Thoracic aorta (tissue), 2 donors: ENCODE measurements around the gene STXBP2. TPM values are rescaled to one million over a fixed set of nuclear protein-coding genes. Genes with fewer than 3 reads are reported as not detected.
"Not testable (repeated sequence)": the region's sequence is repeated elsewhere in the genome, so short reads cannot be mapped to it uniquely, and the experiment has no call there.

Experiments
- ATAC-seq: fragments of 150-250 bp; one replicate; pipeline ENCODE4 v1.8.0; 2017; ENCODE audit warnings: low read depth; ENCODE audit not compliant: insufficient number of reproducible peaks, low FRiP score
- DNase-seq: peaks from one replicate; pipeline ENCODE4 v3.0.0-alpha.2; 2020; ENCODE audit warnings: low spot score
- H3K27ac ChIP-seq, 2 donors: fragments of 200-600 bp; sonication (generic); 1 replicate in 1 of 2; 2 replicates in 1 of 2; pipeline ENCODE4 v1.5.1; 2016; ENCODE audit warnings: mild to moderate bottlenecking in 2 of 2, moderate library complexity in 2 of 2
- H3K27me3 ChIP-seq: fragments of 200-600 bp; sonication (generic); replicated peaks from 2 replicates; pipeline ENCODE4 v1.6.0; 2016; ENCODE audit warnings: mild to moderate bottlenecking; ENCODE audit not compliant: insufficient read depth
- H3K36me3 ChIP-seq: fragments of 200-600 bp; sonication (generic); one replicate; pipeline ENCODE4 v1.5.1; 2016
- H3K4me1 ChIP-seq, 2 donors: fragments of 200-600 bp; sonication (generic); 1 replicate in 1 of 2; 2 replicates in 1 of 2; pipeline versions ENCODE4 v1.5.1 to v1.6.0; 2016; ENCODE audit warnings: low read depth in 2 of 2, mild to moderate bottlenecking in 1 of 2; ENCODE audit not compliant: control insufficient read depth in 1 of 2
- H3K4me3 ChIP-seq: fragments of 200-600 bp; sonication (generic); 2 replicates; pipeline ENCODE4 v1.5.1; 2016; ENCODE audit warnings: mild to moderate bottlenecking
- H3K9me3 ChIP-seq: fragments of 200-600 bp; sonication (generic); 2 replicates; pipeline ENCODE4 v1.5.1; 2016
- total RNA-seq, 2 donors: library from RNA; depleted of rRNA; stranded (reverse); fragments of >200 nt; gene quantifications; one replicate each; pipeline versions ENCODE4 v1.1.0 to v1.2.3, GENCODE V29; 2016
- TF ChIP-seq, protein P1 (sequence below): fragments of 200-600 bp; sonication (generic); IDR thresholded peaks from one replicate; pipeline ENCODE4 v1.5.1; 2019; ENCODE audit warnings: antibody characterized with exemption

Gene STXBP2
- total RNA-seq, 2 donors from 2014 or later: 20.2 to 23.4 TPM

DNA sequence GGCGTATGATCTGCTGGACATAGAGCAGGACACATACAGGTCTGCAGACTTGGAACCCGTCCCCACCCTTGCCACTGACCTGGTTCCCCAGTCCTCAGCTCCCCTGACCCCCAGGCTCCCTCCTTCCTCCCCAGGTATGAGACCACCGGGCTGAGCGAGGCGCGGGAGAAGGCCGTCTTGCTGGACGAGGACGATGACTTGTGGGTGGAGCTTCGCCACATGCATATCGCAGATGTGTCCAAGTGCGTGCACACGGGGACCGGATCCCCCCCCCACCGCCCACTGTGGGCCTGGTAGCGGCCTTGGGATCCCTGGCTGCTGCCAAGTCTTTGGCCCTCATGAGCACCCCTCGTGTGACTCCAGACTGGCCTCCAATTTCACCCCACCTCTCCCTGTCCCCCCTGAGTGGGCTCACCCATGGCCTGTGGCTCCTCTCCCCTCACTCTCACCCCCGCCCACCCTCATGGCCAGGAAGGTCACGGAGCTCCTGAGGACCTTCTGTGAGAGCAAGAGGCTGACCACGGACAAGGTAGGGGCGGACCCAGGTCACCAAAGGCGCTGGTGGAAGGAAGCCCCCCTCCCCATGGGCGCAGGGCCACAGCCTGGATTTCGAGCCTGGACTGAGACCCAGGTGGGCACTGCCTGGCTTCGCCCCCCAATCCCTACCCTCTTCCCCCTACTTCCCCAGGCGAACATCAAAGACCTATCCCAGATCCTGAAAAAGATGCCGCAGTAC is 5.6 kb downstream of the STXBP2 start:
- no peak overlapping the region for H3K4me3 ChIP-seq
- no peak for DNase-seq
- H3K36me3 ChIP-seq: no peaks in the 10 kb centered on the region
- TF ChIP-seq, protein P1, sequence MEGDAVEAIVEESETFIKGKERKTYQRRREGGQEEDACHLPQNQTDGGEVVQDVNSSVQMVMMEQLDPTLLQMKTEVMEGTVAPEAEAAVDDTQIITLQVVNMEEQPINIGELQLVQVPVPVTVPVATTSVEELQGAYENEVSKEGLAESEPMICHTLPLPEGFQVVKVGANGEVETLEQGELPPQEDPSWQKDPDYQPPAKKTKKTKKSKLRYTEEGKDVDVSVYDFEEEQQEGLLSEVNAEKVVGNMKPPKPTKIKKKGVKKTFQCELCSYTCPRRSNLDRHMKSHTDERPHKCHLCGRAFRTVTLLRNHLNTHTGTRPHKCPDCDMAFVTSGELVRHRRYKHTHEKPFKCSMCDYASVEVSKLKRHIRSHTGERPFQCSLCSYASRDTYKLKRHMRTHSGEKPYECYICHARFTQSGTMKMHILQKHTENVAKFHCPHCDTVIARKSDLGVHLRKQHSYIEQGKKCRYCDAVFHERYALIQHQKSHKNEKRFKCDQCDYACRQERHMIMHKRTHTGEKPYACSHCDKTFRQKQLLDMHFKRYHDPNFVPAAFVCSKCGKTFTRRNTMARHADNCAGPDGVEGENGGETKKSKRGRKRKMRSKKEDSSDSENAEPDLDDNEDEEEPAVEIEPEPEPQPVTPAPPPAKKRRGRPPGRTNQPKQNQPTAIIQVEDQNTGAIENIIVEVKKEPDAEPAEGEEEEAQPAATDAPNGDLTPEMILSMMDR: no peak
- no peak overlapping the region for H3K27ac ChIP-seq
- H3K9me3 ChIP-seq: no peaks in the 10 kb centered on the region
- ATAC-seq: no peak
- H3K4me1 ChIP-seq: no peaks in the 10 kb centered on the region
- H3K27me3 ChIP-seq: no peaks in the 10 kb centered on the region

DNA sequence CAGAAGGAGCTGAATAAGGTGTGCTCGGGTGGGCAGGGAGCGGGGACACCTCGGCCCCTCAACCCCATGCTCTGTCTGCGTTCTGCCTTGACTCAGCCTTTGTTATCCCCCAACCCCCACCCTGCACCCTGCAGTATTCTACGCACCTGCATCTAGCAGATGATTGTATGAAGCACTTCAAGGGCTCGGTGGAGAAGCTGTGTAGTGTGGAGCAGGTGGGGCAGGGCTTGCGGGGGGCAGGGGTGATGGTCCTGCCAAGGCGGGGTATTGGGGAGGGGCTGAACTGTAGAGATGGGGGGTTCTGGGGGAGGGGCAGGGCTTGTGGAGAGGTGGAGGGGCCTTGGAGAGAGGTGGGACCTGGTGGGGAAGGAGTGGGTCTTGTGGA is 6.1 kb downstream of the STXBP2 start:
- ATAC-seq (no peak), DNase-seq (no peak)
- no peaks in the 10 kb centered on the region for H3K4me1 ChIP-seq
- no peaks in the 10 kb centered on the region for H3K27me3 ChIP-seq
- H3K27ac ChIP-seq: no peak overlapping the region
- TF ChIP-seq, protein P1: no peak
- H3K4me3 ChIP-seq: no peak overlapping the region
- no peaks in the 10 kb centered on the region for H3K36me3 ChIP-seq
- no peaks in the 10 kb centered on the region for H3K9me3 ChIP-seq

- not testable (repeated sequence) for H3K27ac ChIP-seq, H3K4me1 ChIP-seq, ATAC-seq, H3K36me3 ChIP-seq, H3K27me3 ChIP-seq, DNase-seq, H3K9me3 ChIP-seq, H3K4me3 ChIP-seq
Observed at GRCh38 chr19:7643629-7644549, 7.0 kb downstream of the STXBP2 start.

DNA sequence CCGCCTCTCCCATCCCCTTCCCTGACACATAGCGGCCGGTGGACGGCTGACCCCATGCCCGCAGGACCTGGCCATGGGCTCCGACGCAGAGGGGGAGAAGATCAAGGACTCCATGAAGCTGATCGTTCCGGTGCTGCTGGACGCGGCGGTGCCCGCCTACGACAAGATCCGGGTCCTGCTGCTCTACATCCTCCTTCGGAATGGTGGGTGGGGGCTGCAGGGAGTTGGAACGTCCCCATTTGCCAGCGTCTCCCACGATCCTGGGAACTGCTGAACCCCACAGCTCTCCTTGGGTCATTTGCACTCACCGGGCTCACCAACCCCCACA is 7.6 kb downstream of the STXBP2 start:
- H3K9me3 ChIP-seq: no peaks in the 10 kb centered on the region
- no peaks in the 10 kb centered on the region for H3K27me3 ChIP-seq
- no peak overlapping the region for H3K4me3 ChIP-seq
- TF ChIP-seq, protein P1: no peak
- no peak for DNase-seq
- no peak for ATAC-seq
- no peaks in the 10 kb centered on the region for H3K36me3 ChIP-seq
- H3K27ac ChIP-seq: no peak overlapping the region
- H3K4me1 ChIP-seq: no peaks in the 10 kb centered on the region

DNA sequence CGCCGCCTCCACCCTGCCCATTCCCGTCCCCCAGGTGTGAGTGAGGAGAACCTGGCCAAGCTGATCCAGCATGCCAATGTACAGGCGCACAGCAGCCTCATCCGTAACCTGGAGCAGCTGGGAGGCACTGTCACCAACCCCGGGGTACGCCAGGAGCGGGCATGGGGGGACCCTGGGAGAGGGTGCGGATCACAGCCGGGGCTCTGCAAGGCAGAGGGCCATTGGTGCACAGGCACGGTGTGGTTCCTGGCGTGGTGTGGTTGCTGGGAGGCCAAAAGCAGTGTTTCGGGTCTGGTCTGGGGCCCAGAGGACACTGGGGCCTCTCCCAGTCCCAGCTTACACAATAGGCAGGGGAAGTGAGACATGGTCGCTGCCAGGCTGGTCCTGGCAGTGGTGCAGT is 8.3 kb downstream of the STXBP2 start:
- Histone ChIP-seq H3K4me3 (no peak overlapping the region), H3K27ac (no peak overlapping the region), H3K27me3 (no peaks in the 10 kb centered on the region), H3K9me3 (no peaks in the 10 kb centered on the region), H3K4me1 (no peaks in the 10 kb centered on the region), H3K36me3 (no peaks in the 10 kb centered on the region)
- no peak for DNase-seq
- TF ChIP-seq, protein P1: no peak
- no peak for ATAC-seq
